HepG2 (cell line): ENCODE measurements around the gene KRTAP10-4.

ENCODE experiments used
- ATAD3A ChIP-seq: sonication (generic); formaldehyde crosslinking; IDR thresholded peaks from 2 replicates; pipeline ENCODE4 v1.4.0; 2020; ENCODE audit warnings: missing genetic modification reagents
- CENPX ChIP-seq: sonication (generic); formaldehyde crosslinking; IDR thresholded peaks from 2 replicates; pipeline ENCODE4 v1.9.0; 2021; ENCODE audit warnings: mild to moderate bottlenecking, missing genetic modification reagents, moderate library complexity
- ELF1 ChIP-seq: sonication (generic); formaldehyde crosslinking; IDR thresholded peaks from 2 replicates; pipeline ENCODE4 v1.4.0; 2020; ENCODE audit warnings: missing genetic modification reagents
- GPN1 ChIP-seq: sonication (generic); formaldehyde crosslinking; IDR thresholded peaks from 2 replicates; pipeline ENCODE4 v1.5.1; 2020; ENCODE audit warnings: missing genetic modification reagents, borderline replicate concordance
- KDM1A ChIP-seq: IDR thresholded peaks from 2 replicates; pipeline ENCODE4 v1.6.1; 2016; ENCODE audit warnings: missing compliant biosample characterization
- YY1 ChIP-seq: IDR thresholded peaks from 2 replicates; pipeline ENCODE4 v1.6.1; 2011; ENCODE audit warnings: low read length, low read depth, moderate library complexity, mild to moderate bottlenecking; ENCODE audit not compliant: insufficient read depth, insufficient replicate concordance
- ZBTB7A ChIP-seq: sonication (generic); formaldehyde crosslinking; IDR thresholded peaks from 2 replicates; pipeline ENCODE4 v1.8.0; 2022; ENCODE audit warnings: mild to moderate bottlenecking, missing genetic modification reagents
- ZNF292 ChIP-seq: sonication (generic); formaldehyde crosslinking; IDR thresholded peaks from 2 replicates; pipeline ENCODE4 v1.8.1; 2022; ENCODE audit warnings: mild to moderate bottlenecking, low read depth, missing genetic modification reagents, borderline replicate concordance
- ZNF790 ChIP-seq: sonication (generic); formaldehyde crosslinking; IDR thresholded peaks from 2 replicates; pipeline ENCODE4 v1.8.0; 2022; ENCODE audit warnings: missing genetic modification reagents, mild to moderate bottlenecking, borderline replicate concordance
- TF ChIP-seq, protein P1 (sequence below): sonication (generic); formaldehyde crosslinking; IDR thresholded peaks from 2 replicates; pipeline ENCODE4 v1.5.0; 2020; ENCODE audit warnings: mild to moderate bottlenecking, missing genetic modification reagents, moderate library complexity

GRCh38 chr21:44555200-44555875 lies 18.2 kb upstream of the KRTAP10-4 start:
- TF ChIP-seq ZNF790 (no peak), ATAD3A (no peak), ELF1 (CRISPR knock-in tag) (no peak), ZNF292 (CRISPR knock-in tag) (no peak), ZBTB7A (no peak), KDM1A (CRISPR knock-in tag) (no peak), CENPX (no peak), GPN1 (CRISPR knock-in tag) (no peak), YY1 (no peak)
- TF ChIP-seq, protein P1, sequence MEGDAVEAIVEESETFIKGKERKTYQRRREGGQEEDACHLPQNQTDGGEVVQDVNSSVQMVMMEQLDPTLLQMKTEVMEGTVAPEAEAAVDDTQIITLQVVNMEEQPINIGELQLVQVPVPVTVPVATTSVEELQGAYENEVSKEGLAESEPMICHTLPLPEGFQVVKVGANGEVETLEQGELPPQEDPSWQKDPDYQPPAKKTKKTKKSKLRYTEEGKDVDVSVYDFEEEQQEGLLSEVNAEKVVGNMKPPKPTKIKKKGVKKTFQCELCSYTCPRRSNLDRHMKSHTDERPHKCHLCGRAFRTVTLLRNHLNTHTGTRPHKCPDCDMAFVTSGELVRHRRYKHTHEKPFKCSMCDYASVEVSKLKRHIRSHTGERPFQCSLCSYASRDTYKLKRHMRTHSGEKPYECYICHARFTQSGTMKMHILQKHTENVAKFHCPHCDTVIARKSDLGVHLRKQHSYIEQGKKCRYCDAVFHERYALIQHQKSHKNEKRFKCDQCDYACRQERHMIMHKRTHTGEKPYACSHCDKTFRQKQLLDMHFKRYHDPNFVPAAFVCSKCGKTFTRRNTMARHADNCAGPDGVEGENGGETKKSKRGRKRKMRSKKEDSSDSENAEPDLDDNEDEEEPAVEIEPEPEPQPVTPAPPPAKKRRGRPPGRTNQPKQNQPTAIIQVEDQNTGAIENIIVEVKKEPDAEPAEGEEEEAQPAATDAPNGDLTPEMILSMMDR (CRISPR knock-in tag), result no peak
